Fibroblast of lung (primary cell): ENCODE data around the gene P2RX6.

Experiments
- EZH2 ChIP-seq: IDR thresholded peaks from 2 replicates; pipeline ENCODE4 v1.5.1; 2012; ENCODE audit warnings: low read length, control low read depth, mild to moderate bottlenecking; ENCODE audit errors: missing control alignments
- TF ChIP-seq, protein P1 (sequence below), 2 donors: IDR thresholded peaks in 1 of 2; conservative IDR thresholded peaks in 1 of 2; 1 replicate in 1 of 2; 2 replicates in 1 of 2; pipeline ENCODE4 v1.5.1; 2011 to 2012; ENCODE audit warnings: low read length in 2 of 2, control low read depth in 1 of 2, inconsistent platforms in 1 of 2, low read depth in 1 of 2, mild to moderate bottlenecking in 1 of 2

DNA sequence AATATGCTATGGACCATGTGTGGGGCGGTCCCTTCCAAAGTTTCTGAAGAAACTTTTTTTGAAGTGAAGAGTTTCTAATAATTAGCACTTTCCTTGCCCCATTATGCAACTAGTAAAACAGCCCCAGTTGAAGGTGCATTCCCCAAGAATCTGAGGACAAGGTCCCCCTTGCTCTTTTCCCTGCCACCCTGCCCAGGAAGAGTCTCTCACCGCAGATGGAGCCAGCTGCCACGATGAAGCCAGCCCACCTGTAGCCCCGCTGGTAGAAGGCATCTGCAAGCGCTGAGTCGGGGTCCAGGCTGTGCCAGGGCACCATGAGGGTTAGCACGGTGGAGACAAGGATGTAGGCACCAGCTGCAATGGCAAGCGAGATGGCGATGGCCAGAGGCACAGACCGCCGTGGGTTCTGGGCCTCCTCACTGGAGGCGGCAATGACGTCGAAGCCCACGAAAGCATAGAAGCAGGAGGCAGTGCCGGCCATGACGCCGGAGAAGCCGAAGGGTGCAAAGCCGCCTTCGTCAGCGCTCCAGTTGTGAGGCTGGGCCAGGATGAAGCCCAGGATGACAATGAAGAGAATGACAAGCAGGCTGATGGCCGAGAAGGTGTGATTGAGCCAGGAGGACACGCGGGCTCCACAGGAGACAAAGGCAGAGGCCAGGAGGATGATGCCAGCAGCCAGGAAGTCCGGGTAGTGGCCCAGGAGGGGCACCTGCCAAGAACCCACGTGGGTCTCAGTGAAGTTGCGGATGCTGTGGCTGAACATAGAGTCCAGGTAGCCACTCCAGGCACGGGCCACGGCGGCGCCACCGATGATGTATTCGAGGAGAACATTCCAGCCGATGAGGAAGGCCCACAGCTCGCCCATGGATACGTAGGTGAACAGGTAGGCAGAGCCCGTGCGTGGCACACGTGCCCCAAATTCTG lies 15.9 kb downstream of the P2RX6 start:
- no peak for TF ChIP-seq EZH2
- TF ChIP-seq, protein P1, sequence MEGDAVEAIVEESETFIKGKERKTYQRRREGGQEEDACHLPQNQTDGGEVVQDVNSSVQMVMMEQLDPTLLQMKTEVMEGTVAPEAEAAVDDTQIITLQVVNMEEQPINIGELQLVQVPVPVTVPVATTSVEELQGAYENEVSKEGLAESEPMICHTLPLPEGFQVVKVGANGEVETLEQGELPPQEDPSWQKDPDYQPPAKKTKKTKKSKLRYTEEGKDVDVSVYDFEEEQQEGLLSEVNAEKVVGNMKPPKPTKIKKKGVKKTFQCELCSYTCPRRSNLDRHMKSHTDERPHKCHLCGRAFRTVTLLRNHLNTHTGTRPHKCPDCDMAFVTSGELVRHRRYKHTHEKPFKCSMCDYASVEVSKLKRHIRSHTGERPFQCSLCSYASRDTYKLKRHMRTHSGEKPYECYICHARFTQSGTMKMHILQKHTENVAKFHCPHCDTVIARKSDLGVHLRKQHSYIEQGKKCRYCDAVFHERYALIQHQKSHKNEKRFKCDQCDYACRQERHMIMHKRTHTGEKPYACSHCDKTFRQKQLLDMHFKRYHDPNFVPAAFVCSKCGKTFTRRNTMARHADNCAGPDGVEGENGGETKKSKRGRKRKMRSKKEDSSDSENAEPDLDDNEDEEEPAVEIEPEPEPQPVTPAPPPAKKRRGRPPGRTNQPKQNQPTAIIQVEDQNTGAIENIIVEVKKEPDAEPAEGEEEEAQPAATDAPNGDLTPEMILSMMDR (conservative IDR thresholded peaks at IDR 0.05 in 1 of 2, IDR thresholded peaks at IDR 0.05 in 1 of 2; ENCODE audit: low read depth in 1 of 2, low read length in 2 of 2): no peak
